RWPE2 (cell line): ENCODE measurements around the gene RPS4Y1.
A peak's percentile ranks its signal among the peaks of the same experiment; 100 is the strongest.

Experiments used
- ATAC-seq: fragments of 200-7000 bp; cut with Tn5 transposase; 3 replicates; pipeline ENCODE4 v1.9.1; 2021; ENCODE audit warnings: low read depth
- DNase-seq: peaks from one replicate; pipeline ENCODE4 v3.0.0-alpha.2; 2020; ENCODE audit warnings: low spot score
- H3K27ac ChIP-seq: fragments of 450-650 bp; 2 replicates; pipeline ENCODE4 v1.5.1; 2017; ENCODE audit warnings: mild to moderate bottlenecking; ENCODE audit not compliant: poor library complexity, severe bottlenecking
- H3K27me3 ChIP-seq: fragments of 250-450 bp; sonication (Bioruptor Pico); 2 replicates; pipeline ENCODE4 v1.5.1; 2021; ENCODE audit warnings: mild to moderate bottlenecking, moderate library complexity; ENCODE audit not compliant: insufficient read depth, poor library complexity, severe bottlenecking
- H3K36me3 ChIP-seq: fragments of 250-450 bp; sonication (Bioruptor Pico); 2 replicates; pipeline ENCODE4 v1.5.1; 2020; ENCODE audit warnings: low read depth, mild to moderate bottlenecking, moderate library complexity
- H3K4me1 ChIP-seq: fragments of 250-450 bp; sonication (Bioruptor Pico); 2 replicates; pipeline ENCODE4 v1.5.1; 2021; ENCODE audit warnings: mild to moderate bottlenecking, moderate library complexity; ENCODE audit not compliant: insufficient read depth, poor library complexity, severe bottlenecking
- H3K4me3 ChIP-seq: fragments of 250-450 bp; sonication (Bioruptor Pico); 2 replicates; pipeline ENCODE4 v1.5.1; 2021; ENCODE audit warnings: mild to moderate bottlenecking, moderate library complexity; ENCODE audit not compliant: severe bottlenecking
- H3K9me3 ChIP-seq: fragments of 250-450 bp; sonication (Bioruptor Pico); 2 replicates; pipeline ENCODE4 v1.5.1; 2021; ENCODE audit warnings: mild to moderate bottlenecking, moderate library complexity; ENCODE audit not compliant: severe bottlenecking
- CTCF ChIP-seq: fragments of 450-650 bp; IDR thresholded peaks from one replicate; pipeline ENCODE4 v1.5.1; 2017; ENCODE audit warnings: mild to moderate bottlenecking, moderate library complexity; ENCODE audit not compliant: poor library complexity, severe bottlenecking

Gene RPS4Y1

GRCh38 chrY:2913066-2913815 is 71.8 kb downstream of the RPS4Y1 start:
- no peak for DNase-seq

More at GRCh38 chrY:2913066-2913815, 71.8 kb downstream of the RPS4Y1 start:
- peak; percentile 50; the same call in 1 of the 3 replicates for ATAC-seq
- H3K27me3 ChIP-seq = no peaks in the 10 kb centered on the region
- no peaks in the 10 kb centered on the region for H3K4me1 ChIP-seq
- H3K36me3 ChIP-seq = no peaks in the 10 kb centered on the region
- no peak overlapping the region for H3K27ac ChIP-seq
- H3K9me3 ChIP-seq = no peaks in the 10 kb centered on the region
- peak; percentile 76 for TF ChIP-seq CTCF
- no peak overlapping the region for H3K4me3 ChIP-seq
